Endothelial cell of umbilical vein (primary cell): Measurements from ENCODE around the gene TMEM229B. TPM values are rescaled to one million over a fixed set of nuclear protein-coding genes. Genes with fewer than 3 reads are reported as not detected.

Experiments used
- BruUV-seq: library from RNA; stranded (reverse); fragments of 400-500 nt; replicated peaks from 2 replicates; lab custom pipeline; 2021; lab: Mats Ljungman, UMichigan
- CTCF ChIA-PET: fragments of 300-600, 350-600 bp; sonication (Branson Sonifier 250); formaldehyde crosslinking; loops from one replicate; lab custom pipeline; 2021; ENCODE audit warnings: antibody characterized with exemption, inconsistent platforms; lab: Charles Lee
- POLR2A ChIA-PET: fragments of 300-600, 350-600 bp; sonication (Branson Sonifier 250); formaldehyde crosslinking; loops from one replicate; lab custom pipeline; 2021; ENCODE audit warnings: antibody characterized with exemption, inconsistent platforms; lab: Charles Lee
- DNase-seq: peaks from one replicate; pipeline ENCODE4 v3.0.0-alpha.2; 2011; ENCODE audit warnings: low read depth, low spot score
- FAIRE-seq: peaks from 2 replicates; lab custom pipeline; 2011; peaks lifted over from hg19 to GRCh38; lab: Jason Lieb, UNC
- H2AFZ ChIP-seq: 2 replicates; pipeline ENCODE4 v1.6.0; 2012; ENCODE audit warnings: low read depth, low read length, control low read depth, inconsistent platforms
- H3K27ac ChIP-seq: 2 replicates; pipeline ENCODE4 v1.5.1; 2011; ENCODE audit warnings: low read depth, mild to moderate bottlenecking, control low read depth, low read length, moderate library complexity; ENCODE audit not compliant: insufficient read depth
- H3K27me3 ChIP-seq, 2 experiments: 2 replicates each; pipeline versions ENCODE4 v1.6.0 to v1.6.1; 2011; ENCODE audit warnings: low read length in 2 of 2, mixed read lengths in 1 of 2; ENCODE audit not compliant: control insufficient read depth in 2 of 2, insufficient read depth in 2 of 2
- H3K36me3 ChIP-seq, 2 experiments: 2 replicates in 1 of 2; 3 replicates in 1 of 2; pipeline ENCODE4 v1.5.1; 2011; ENCODE audit warnings: low read length in 2 of 2, mild to moderate bottlenecking in 1 of 2, moderate library complexity in 1 of 2; ENCODE audit not compliant: control insufficient read depth in 2 of 2, insufficient read depth in 2 of 2; ENCODE audit errors: extremely low read depth in 1 of 2
- H3K4me1 ChIP-seq: 3 replicates; pipeline ENCODE4 v1.5.1; 2011; ENCODE audit warnings: mild to moderate bottlenecking, low read length; ENCODE audit not compliant: control insufficient read depth, insufficient read depth; ENCODE audit errors: extremely low read depth
- H3K4me2 ChIP-seq: 2 replicates; pipeline ENCODE4 v1.6.1; 2011; ENCODE audit warnings: low read length, control low read depth, mixed read lengths; ENCODE audit not compliant: insufficient read depth
- H3K4me3 ChIP-seq, 3 experiments: fragments of 200-600 bp in 1 of 3; sonication (generic), shearing (Covaris generic) in 1 of 3; replicated peaks in 1 of 3; 2 replicates each; pipeline ENCODE4 v1.5.1; 2011 to 2016; ENCODE audit warnings: control low read depth in 3 of 3, low read length in 3 of 3, mild to moderate bottlenecking in 2 of 3, inconsistent platforms in 1 of 3, low read depth in 1 of 3, moderate library complexity in 1 of 3; ENCODE audit not compliant: insufficient read depth in 1 of 3
- H3K79me2 ChIP-seq: 2 replicates; pipeline ENCODE4 v1.6.0; 2012; ENCODE audit warnings: low read length, inconsistent platforms; ENCODE audit not compliant: control insufficient read depth, insufficient read depth
- H3K9ac ChIP-seq: replicated peaks from 2 replicates; pipeline ENCODE3; 2011; ENCODE audit warnings: low read length, control low read depth; ENCODE audit not compliant: insufficient read depth; ENCODE audit errors: extremely low read depth
- H3K9me1 ChIP-seq: replicated peaks from 3 replicates; pipeline ENCODE4 v1.6.0; 2011; ENCODE audit warnings: mild to moderate bottlenecking, low read length; ENCODE audit not compliant: control insufficient read depth, insufficient read depth; ENCODE audit errors: extremely low read depth
- H3K9me3 ChIP-seq: replicated peaks from 2 replicates; pipeline ENCODE4 v1.5.1; 2012; ENCODE audit warnings: low read length, inconsistent platforms; ENCODE audit not compliant: control insufficient read depth, insufficient read depth
- H4K20me1 ChIP-seq: replicated peaks from 2 replicates; pipeline ENCODE3; 2011; ENCODE audit warnings: mild to moderate bottlenecking, low read length; ENCODE audit not compliant: control insufficient read depth, insufficient read depth; ENCODE audit errors: extremely low read depth
- CTCF ChIP-seq, 2 donors: IDR thresholded peaks; 1 replicate in 1 of 2; 2 replicates in 1 of 2; pipeline ENCODE4 v1.5.1; 2011; ENCODE audit warnings: low read length in 2 of 2, mild to moderate bottlenecking in 2 of 2, moderate library complexity in 2 of 2, control low read depth in 1 of 2, inconsistent platforms in 1 of 2, low read depth in 1 of 2; ENCODE audit not compliant: insufficient read depth in 1 of 2; ENCODE audit errors: extremely low read depth in 1 of 2
- EZH2 ChIP-seq: IDR thresholded peaks from 2 replicates; pipeline ENCODE4 v1.6.1; 2012; ENCODE audit warnings: borderline replicate concordance, low read depth, mild to moderate bottlenecking, moderate library complexity, low read length, inconsistent platforms; ENCODE audit not compliant: severe bottlenecking
- FOS ChIP-seq: IDR thresholded peaks from 2 replicates; pipeline ENCODE4 v1.6.1; 2011; ENCODE audit warnings: mild to moderate bottlenecking, low read length, moderate library complexity, borderline replicate concordance; ENCODE audit not compliant: insufficient read depth
- GATA2 ChIP-seq: IDR thresholded peaks from 2 replicates; pipeline ENCODE4 v1.7.0; 2011; ENCODE audit warnings: low read depth, mild to moderate bottlenecking, moderate library complexity, mixed read lengths, low read length; ENCODE audit not compliant: insufficient read length, insufficient read depth
- JUN ChIP-seq: IDR thresholded peaks from 2 replicates; pipeline ENCODE4 v1.6.1; 2011; ENCODE audit warnings: borderline replicate concordance, low read depth; ENCODE audit not compliant: insufficient read length, insufficient read depth
- MAX ChIP-seq: IDR thresholded peaks from 2 replicates; pipeline ENCODE4 v1.6.1; 2011; ENCODE audit not compliant: insufficient read depth, insufficient read length
- MYC ChIP-seq: IDR thresholded peaks from one replicate; pipeline ENCODE4 v1.6.1; 2011; ENCODE audit warnings: mild to moderate bottlenecking, low read depth, low read length
- POLR2A ChIP-seq: IDR thresholded peaks from 2 replicates; pipeline ENCODE4 v1.6.1; 2012; ENCODE audit warnings: low read depth, mild to moderate bottlenecking, control low read depth, low read length
- POLR2AphosphoS5 ChIP-seq: IDR thresholded peaks from 2 replicates; pipeline ENCODE4 v1.6.1; 2012; ENCODE audit warnings: low read depth, mild to moderate bottlenecking, control low read depth, low read length, moderate library complexity; ENCODE audit not compliant: insufficient read depth
- dilution Hi-C: fragments of 300-500 bp; cut with MboI; formaldehyde crosslinking; loops from one replicate; pipeline ENCODE4 v1.15.0; 2019; ENCODE audit warnings: low sequenced_read_pairs; ENCODE audit not compliant: extremely low pct_ligation_motif_present
- intact Hi-C: fragments of 100-400 bp; cut with micrococcal nuclease; formaldehyde crosslinking; loops from one replicate; pipeline ENCODE4 v1.10.0; 2022
- polyA plus RNA-seq, 4 experiments: library from polyadenylated mRNA; depleted of rRNA in 3 of 4; stranded (reverse) in 3 of 4; unstranded in 1 of 4; fragments of >200 nt; gene quantifications; 2 replicates each; pipeline versions ENCODE4 v1.2.1 to v1.2.3, GENCODE V29; 2011 to 2012; ENCODE audit warnings: missing spikeins in 1 of 4
- total RNA-seq: library from RNA; stranded (reverse); gene quantifications from 2 replicates; pipeline ENCODE4 v1.2.3, GENCODE V29; 2021

TMEM229B gene
- total and polyA plus RNA-seq, 2 donors (not counting 3 experiments of a cell fraction or from before 2014, with no cell fraction given): 0.03 TPM; not detected in 1

- dilution Hi-C loops (no loop called here), intact Hi-C loops (no loop called here)
- no peaks in the 10 kb centered on the region for H3K9me1 ChIP-seq
- no peak overlapping the region for H3K9ac ChIP-seq
- no peaks in the 10 kb centered on the region for H3K36me3 ChIP-seq
- H3K27me3 ChIP-seq: peaks cover 0 to 4% of the 10 kb centered on the region in 2 experiments
- H3K9me3 ChIP-seq: no peaks in the 10 kb centered on the region
- H3K4me3 ChIP-seq: no peak overlapping the region
- POLR2A ChIA-PET: no interaction called here
- no peak for DNase-seq
- CTCF ChIA-PET: no interaction called here
- no peak overlapping the region for H3K4me2 ChIP-seq
- H2AFZ ChIP-seq: no peak overlapping the region
- H4K20me1 ChIP-seq: no peaks in the 10 kb centered on the region
- TF ChIP-seq GATA2 (no peak), JUN (no peak)
- no peak overlapping the region for H3K27ac ChIP-seq
- FAIRE-seq: no peak
- no peaks in the 10 kb centered on the region for H3K79me2 ChIP-seq
- BruUV-seq: no TSS peak
- H3K4me1 ChIP-seq: no peaks in the 10 kb centered on the region
Measured at GRCh38 chr14:67473290-67474082, 15.0 kb downstream of the TMEM229B start.

- Histone ChIP-seq H3K27me3 (peaks cover 0 to 4% of the 10 kb centered on the region in 2 experiments), H3K4me3 (no peak overlapping the region), H3K9me1 (no peaks in the 10 kb centered on the region), H3K9me3 (no peaks in the 10 kb centered on the region), H2AFZ (no peak overlapping the region), H3K27ac (no peak overlapping the region), H3K9ac (no peak overlapping the region), H4K20me1 (no peaks in the 10 kb centered on the region), H3K36me3 (no peaks in the 10 kb centered on the region), H3K4me1 (no peaks in the 10 kb centered on the region), H3K79me2 (no peaks in the 10 kb centered on the region), H3K4me2 (no peak overlapping the region)
- dilution Hi-C loops (no loop called here), intact Hi-C loops (no loop called here)
- POLR2A ChIA-PET: no interaction called here
- CTCF ChIA-PET: no interaction called here
- FAIRE-seq (no peak), DNase-seq (no peak)
- BruUV-seq: no TSS peak
- TF ChIP-seq FOS (no peak), EZH2 (no peak), POLR2A (no peak), CTCF (IDR thresholded peaks at IDR 0.05; ENCODE audit: extremely low read depth in 1 of 2, insufficient read depth in 1 of 2, low read depth in 1 of 2, low read length in 2 of 2) (no peak), GATA2 (no peak), MAX (no peak), MYC (no peak), POLR2AphosphoS5 (no peak), JUN (no peak)
Measured at GRCh38 chr14:67472726-67473125, 15.8 kb downstream of the TMEM229B start.
